ENCODE data around the gene NPSR1.

The NPSR1 gene

GRCh38 chr7:34756025-34756437, 98.0 kb downstream of the NPSR1 start:
- CTCF ChIA-PET, result no interaction called here

DNA sequence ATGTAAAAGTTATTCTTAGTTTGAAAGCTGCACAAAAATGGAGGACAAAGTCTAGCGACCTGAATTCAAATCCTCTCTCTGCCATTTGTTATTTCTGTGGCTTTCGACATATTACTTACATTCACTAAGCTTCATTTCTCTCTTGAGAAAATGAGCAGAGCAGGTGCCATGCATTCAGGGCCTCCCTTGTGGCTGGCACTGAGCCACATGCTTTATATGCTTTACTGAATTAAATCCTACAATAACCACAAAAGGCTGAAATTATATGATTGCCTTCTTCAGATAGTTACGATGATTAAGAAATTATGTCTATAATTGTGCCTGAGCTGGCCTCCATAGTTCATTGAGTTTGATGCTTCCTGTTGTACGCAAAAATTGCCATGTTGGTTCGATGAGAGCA, 98.7 kb downstream of the NPSR1 start:
- POLR2A ChIA-PET, result no interaction called here
- CTCF ChIA-PET, result no interaction called here
- TF ChIP-seq TARDBP (IDR thresholded peaks at IDR 0.05) (no peak), SP1 (IDR thresholded peaks at IDR 0.05) (no peak), ARNT (IDR thresholded peaks at IDR 0.05) (no peak), SUZ12 (IDR thresholded peaks at IDR 0.05) (no peak), BHLHE40 (IDR thresholded peaks at IDR 0.05; ENCODE audit: borderline replicate concordance) (no peak), ELF4 (IDR thresholded peaks at IDR 0.05) (no peak), NFRKB (IDR thresholded peaks at IDR 0.05) (no peak), LEF1 (IDR thresholded peaks at IDR 0.05; ENCODE audit: borderline replicate concordance) (no peak), FOXK2 (IDR thresholded peaks at IDR 0.05) (no peak), FOXM1 (IDR thresholded peaks at IDR 0.05; ENCODE audit: borderline replicate concordance) (no peak), FOXA1 (IDR thresholded peaks at IDR 0.05) (no peak), CTBP1 (IDR thresholded peaks at IDR 0.05; ENCODE audit: borderline replicate concordance) (no peak)
- TF ChIP-seq, protein P1, sequence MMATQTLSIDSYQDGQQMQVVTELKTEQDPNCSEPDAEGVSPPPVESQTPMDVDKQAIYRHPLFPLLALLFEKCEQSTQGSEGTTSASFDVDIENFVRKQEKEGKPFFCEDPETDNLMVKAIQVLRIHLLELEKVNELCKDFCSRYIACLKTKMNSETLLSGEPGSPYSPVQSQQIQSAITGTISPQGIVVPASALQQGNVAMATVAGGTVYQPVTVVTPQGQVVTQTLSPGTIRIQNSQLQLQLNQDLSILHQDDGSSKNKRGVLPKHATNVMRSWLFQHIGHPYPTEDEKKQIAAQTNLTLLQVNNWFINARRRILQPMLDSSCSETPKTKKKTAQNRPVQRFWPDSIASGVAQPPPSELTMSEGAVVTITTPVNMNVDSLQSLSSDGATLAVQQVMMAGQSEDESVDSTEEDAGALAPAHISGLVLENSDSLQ (IDR thresholded peaks at IDR 0.05), result no peak
- no peak for DNase-seq (ENCODE audit: extremely low spot score)

More at GRCh38 chr7:34756025-34756437, 98.0 kb downstream of the NPSR1 start:
- no peak for DNase-seq (ENCODE audit: extremely low spot score)
- no peak for TF ChIP-seq BHLHE40 (IDR thresholded peaks at IDR 0.05; ENCODE audit: borderline replicate concordance)
- TF ChIP-seq NFRKB (IDR thresholded peaks at IDR 0.05), result no peak
- no peak for TF ChIP-seq SP1 (IDR thresholded peaks at IDR 0.05)
- no peak for TF ChIP-seq LEF1 (IDR thresholded peaks at IDR 0.05; ENCODE audit: borderline replicate concordance)
- no peak for TF ChIP-seq HDGF (IDR thresholded peaks at IDR 0.05; ENCODE audit: borderline replicate concordance)
- TF ChIP-seq ELF4 (IDR thresholded peaks at IDR 0.05), result no peak
- no peak for TF ChIP-seq CTBP1 (IDR thresholded peaks at IDR 0.05; ENCODE audit: borderline replicate concordance)
- no peak for TF ChIP-seq L3MBTL2 (conservative IDR thresholded peaks at IDR 0.05)
- no peak for TF ChIP-seq ZNF384 (IDR thresholded peaks at IDR 0.05)
- no peak for TF ChIP-seq FOXA1 (IDR thresholded peaks at IDR 0.05)
- POLR2A ChIA-PET, result no interaction called here

DNA sequence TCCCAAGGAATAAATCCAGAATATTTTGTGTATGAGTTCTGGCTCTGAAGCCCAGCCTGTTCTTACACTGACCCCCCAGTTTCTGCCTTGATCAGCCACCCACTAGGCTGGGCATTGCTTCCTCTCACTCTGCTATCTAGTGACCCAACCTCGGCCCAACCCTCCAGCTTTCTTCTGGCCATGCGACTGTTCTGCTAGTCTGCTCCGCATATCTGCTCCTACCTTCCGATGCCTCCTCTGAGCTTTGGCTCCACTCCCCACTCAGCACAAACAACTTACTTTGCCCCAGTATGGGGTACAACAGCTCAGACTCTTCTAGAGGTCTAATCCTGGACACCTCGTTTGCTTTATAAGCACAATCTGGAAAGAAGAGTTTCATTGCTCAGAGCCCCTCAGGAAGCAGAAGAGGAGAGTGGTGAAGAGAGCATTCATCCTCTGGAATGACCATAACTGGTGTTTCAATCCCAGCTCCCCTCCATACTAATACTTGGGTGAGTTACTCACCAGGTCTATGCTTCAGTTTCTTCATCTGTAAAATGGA, 99.6 kb downstream of the NPSR1 start:
- TF ChIP-seq SUZ12 (IDR thresholded peaks at IDR 0.05), result no peak
- TF ChIP-seq BHLHE40 (IDR thresholded peaks at IDR 0.05; ENCODE audit: borderline replicate concordance), result no peak
- no peak for TF ChIP-seq FOXA1 (IDR thresholded peaks at IDR 0.05)
- TF ChIP-seq HDGF (IDR thresholded peaks at IDR 0.05; ENCODE audit: borderline replicate concordance), result no peak
- no peak for TF ChIP-seq SP1 (IDR thresholded peaks at IDR 0.05)
- no peak for TF ChIP-seq FOXM1 (IDR thresholded peaks at IDR 0.05; ENCODE audit: borderline replicate concordance)
- TF ChIP-seq FOXK2 (IDR thresholded peaks at IDR 0.05), result no peak
- TF ChIP-seq, protein P1 (IDR thresholded peaks at IDR 0.05), result no peak
- DNase-seq (ENCODE audit: extremely low spot score), result no peak
- ChIA-PET POLR2A (no interaction called here), CTCF (interaction anchor here (0.6 kb wide), 1 partner anchor 628 kb away, joined by 3 read pairs; no protein-coding TSS in a partner anchor)

GRCh38 chr7:34758111-34758601, 100.1 kb downstream of the NPSR1 start:
- no peak for TF ChIP-seq NFRKB (IDR thresholded peaks at IDR 0.05)
- TF ChIP-seq LEF1 (IDR thresholded peaks at IDR 0.05; ENCODE audit: borderline replicate concordance), result no peak
- TF ChIP-seq TARDBP (IDR thresholded peaks at IDR 0.05), result no peak
- TF ChIP-seq CTBP1 (IDR thresholded peaks at IDR 0.05; ENCODE audit: borderline replicate concordance), result no peak
- TF ChIP-seq L3MBTL2 (conservative IDR thresholded peaks at IDR 0.05), result no peak
- no peak for TF ChIP-seq BHLHE40 (IDR thresholded peaks at IDR 0.05; ENCODE audit: borderline replicate concordance)
- TF ChIP-seq, protein P1 (IDR thresholded peaks at IDR 0.05), result no peak
- no peak for TF ChIP-seq FOXA1 (IDR thresholded peaks at IDR 0.05)
- TF ChIP-seq SP1 (IDR thresholded peaks at IDR 0.05), result no peak
- TF ChIP-seq FOXK2 (IDR thresholded peaks at IDR 0.05), result no peak
- no peak for TF ChIP-seq ZNF384 (IDR thresholded peaks at IDR 0.05)
- TF ChIP-seq ARNT (IDR thresholded peaks at IDR 0.05), result no peak
- no peak for TF ChIP-seq ELF4 (IDR thresholded peaks at IDR 0.05)
- POLR2A ChIA-PET, result no interaction called here
- CTCF ChIA-PET, result interaction anchor here (0.6 kb wide), 1 partner anchor 628 kb away, joined by 3 read pairs; no protein-coding TSS in a partner anchor
- no peak for DNase-seq (ENCODE audit: extremely low spot score)

- POLR2A ChIA-PET, result no interaction called here
- DNase-seq (ENCODE audit: extremely low spot score), result peak; percentile 49
- TF ChIP-seq SUZ12 (IDR thresholded peaks at IDR 0.05) (no peak), FOXA1 (IDR thresholded peaks at IDR 0.05) (no peak), FOXK2 (IDR thresholded peaks at IDR 0.05) (no peak), TARDBP (IDR thresholded peaks at IDR 0.05) (no peak), L3MBTL2 (conservative IDR thresholded peaks at IDR 0.05) (no peak), CTBP1 (IDR thresholded peaks at IDR 0.05; ENCODE audit: borderline replicate concordance) (no peak), ELF4 (IDR thresholded peaks at IDR 0.05) (no peak), HDGF (IDR thresholded peaks at IDR 0.05; ENCODE audit: borderline replicate concordance) (no peak), BHLHE40 (IDR thresholded peaks at IDR 0.05; ENCODE audit: borderline replicate concordance) (no peak), SP1 (IDR thresholded peaks at IDR 0.05) (no peak), LEF1 (IDR thresholded peaks at IDR 0.05; ENCODE audit: borderline replicate concordance) (no peak), FOXM1 (IDR thresholded peaks at IDR 0.05; ENCODE audit: borderline replicate concordance) (no peak), ARNT (IDR thresholded peaks at IDR 0.05) (no peak)
- CTCF ChIA-PET, result no interaction called here
Observed at GRCh38 chr7:34759477-34760125, 101.6 kb downstream of the NPSR1 start.

DNA sequence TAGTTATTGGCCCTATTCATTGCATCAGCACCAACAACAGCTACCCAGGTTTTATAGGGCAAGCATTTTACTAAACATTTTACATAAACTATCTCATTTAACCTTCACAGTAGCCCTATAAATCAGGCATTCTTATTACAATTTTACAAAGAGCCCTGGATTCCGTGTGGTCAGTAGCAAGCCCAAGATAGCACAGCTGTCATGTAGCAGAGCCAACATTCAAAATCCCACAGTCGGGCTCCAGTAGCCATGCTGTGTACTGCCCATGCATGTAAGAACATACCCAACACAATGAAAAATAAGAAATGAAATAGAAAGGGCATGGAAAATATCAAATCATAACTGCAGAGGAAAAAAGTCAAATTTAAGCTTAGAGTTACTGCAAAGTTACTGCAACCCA, 102.3 kb downstream of the NPSR1 start:
- TF ChIP-seq ELF4 (IDR thresholded peaks at IDR 0.05) (no peak), FOXK2 (IDR thresholded peaks at IDR 0.05) (no peak), BHLHE40 (IDR thresholded peaks at IDR 0.05; ENCODE audit: borderline replicate concordance) (no peak), FOXA1 (IDR thresholded peaks at IDR 0.05) (no peak), LEF1 (IDR thresholded peaks at IDR 0.05; ENCODE audit: borderline replicate concordance) (no peak), SP1 (IDR thresholded peaks at IDR 0.05) (no peak), HDGF (IDR thresholded peaks at IDR 0.05; ENCODE audit: borderline replicate concordance) (no peak), NFRKB (IDR thresholded peaks at IDR 0.05) (no peak), ARNT (IDR thresholded peaks at IDR 0.05) (no peak)
- ChIA-PET POLR2A (no interaction called here), CTCF (no interaction called here)
- DNase-seq (ENCODE audit: extremely low spot score), result no peak
